CD4-positive, alpha-beta T cell treated with Interleukin-12 subunit alpha and Interleukin-12 subunit beta, for 1 hour (primary cell): ENCODE data around the gene PIAS1.
"Not testable (repeated sequence)": the region's sequence is repeated elsewhere in the genome, so short reads cannot be mapped to it uniquely, and the experiment has no call there.

Experiments
- DNase-seq: peaks from one replicate; pipeline ENCODE4 v3.0.0-alpha.2; 2020

The PIAS1 gene

DNA sequence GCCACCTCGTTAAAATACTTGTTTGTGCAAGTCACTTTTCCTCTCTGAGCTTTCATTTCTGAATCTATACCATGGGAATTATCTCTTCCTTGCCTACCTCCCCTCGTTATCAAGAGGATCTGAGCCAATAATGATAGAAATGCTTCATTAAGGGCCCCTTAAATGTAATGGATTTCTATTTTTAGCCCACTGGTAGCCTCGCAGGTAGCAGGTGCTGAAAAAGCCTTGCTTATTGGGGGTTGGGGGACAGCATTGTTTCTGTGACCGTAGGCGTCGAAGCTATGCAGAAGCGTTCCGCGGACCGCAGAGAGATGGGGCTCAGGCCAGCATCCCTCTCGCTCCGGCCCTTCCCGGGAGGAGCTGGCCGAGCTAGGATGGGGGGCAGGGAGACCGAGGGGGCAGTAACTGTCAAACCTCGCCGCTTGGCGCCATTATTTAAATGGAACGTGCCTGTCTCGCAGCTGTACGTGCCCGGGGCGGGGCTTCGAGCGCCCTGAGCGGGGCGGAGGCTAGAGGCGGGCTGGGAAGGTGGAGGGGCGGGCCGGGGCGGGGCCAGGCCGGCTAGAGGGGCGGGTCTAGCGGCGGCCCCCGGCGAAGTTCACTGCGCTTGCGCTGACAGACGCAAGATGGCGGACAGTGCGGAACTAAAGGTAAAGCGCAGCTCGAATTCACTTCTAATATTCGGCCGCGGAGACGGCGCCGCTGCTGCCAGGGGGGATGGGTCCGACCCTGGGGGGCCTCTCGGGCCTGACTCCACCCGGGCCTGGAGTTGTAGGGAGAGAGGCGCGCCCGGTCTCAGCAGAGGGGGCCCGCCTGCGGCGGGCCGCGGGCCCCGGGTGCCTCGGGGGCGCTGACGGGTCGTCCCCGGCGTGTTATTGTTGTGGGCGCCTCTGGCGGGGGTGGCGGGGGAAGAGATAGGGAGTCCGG, at the start of gene PIAS1:
TSS of gene PIAS1 (plus strand) at position 615 of the 927 bp plus-strand sequence. CDS start at position 627, 12 bp downstream.
- DNase-seq = peak; percentile 95

DNA sequence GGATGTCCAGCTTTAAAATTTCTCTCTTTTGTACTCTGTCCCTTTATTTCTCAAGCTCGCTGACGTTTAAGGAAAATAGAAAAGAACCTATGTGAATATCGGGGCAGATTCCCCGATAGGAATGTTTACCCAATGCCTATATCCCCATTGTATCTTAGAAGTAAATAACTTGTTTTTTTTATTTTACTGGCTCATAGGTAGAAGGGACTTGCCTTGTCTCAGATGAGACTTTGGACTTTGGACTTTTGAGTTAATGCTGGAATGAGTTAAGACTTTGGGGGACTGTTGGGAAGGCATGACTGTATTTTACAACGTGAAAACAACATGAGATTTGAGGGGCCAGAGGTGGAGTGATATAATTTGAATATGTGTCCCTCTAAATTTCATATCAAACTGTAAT, 46.5 kb upstream of the PIAS1 start:
- not testable (repeated sequence) for DNase-seq

DNA sequence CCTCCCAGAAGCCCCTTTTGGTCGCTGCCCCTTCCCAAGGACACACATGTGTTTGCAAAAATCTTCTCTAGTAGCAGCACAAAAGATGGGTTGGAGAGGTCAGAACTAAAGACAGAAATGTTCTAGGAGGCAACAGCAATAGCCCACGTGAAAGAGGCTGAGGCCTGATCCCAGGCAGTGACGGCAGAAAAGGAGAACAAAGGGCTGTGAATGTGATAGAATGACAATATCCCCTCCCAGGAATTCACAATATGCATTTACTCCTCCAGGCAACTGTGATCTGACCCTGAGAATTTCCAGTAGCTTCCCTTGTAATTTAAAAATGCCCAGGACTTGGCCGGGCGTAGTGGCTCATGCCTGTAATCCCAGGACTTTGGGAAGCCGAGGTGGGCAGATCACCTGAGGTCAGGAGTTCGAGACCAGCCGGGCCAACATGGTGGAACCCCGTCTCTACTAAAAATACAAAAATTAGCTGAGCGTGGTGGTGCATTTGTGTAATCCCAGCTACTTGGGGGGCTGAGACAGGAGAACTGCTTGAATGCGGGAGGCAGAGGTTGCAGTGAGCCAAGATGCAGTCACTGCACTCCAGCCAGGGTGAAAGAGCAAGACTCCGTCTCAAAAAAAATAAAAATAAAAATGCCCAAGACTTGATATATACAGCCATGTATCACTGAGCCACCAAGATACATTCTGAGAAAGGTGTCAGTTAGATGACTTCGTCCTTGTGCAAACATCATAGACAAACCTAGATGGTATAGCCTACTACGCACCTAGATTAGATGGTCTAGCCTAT, 43.6 kb upstream of the PIAS1 start:
- no peak for DNase-seq

DNA sequence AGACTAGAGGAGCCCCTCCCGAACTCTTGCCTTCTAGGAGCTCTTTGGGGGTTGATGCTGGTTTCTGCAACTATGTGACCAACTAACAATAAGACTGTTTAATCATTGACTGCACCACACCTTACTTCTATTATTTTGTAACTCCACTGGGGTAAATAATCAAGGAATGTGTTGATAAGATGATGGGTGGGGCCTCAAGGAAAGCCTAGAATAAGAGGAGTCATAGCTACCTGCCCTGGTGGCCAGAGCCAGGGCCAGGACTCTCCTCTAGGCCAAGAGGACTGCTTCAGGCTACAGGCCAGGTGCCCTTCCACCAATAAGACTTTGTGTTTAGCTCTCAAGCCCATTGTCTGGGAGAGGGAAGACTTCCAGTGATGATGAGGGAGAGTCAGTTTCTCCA, 41.2 kb upstream of the PIAS1 start:
- no peak for DNase-seq

DNA sequence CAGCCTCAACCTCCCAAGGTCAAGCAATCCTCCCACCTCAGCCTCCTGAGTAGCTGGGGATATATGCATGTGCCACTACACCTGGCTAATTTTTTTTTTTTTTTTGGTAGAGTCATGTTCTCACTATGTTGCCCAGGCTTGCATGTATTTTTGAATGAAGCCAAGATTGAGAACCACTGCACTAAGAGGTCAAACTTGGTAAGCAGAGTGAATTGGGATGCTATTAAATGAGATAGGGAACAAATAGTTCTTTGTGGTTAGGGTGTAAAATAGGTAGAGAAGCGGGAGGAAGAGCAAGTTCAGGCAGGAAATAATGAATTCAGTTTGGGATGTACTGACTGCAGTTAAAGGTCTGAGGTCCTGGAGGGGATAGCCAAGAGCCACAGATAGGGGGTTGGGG, 39.9 kb upstream of the PIAS1 start:
- DNase-seq = no peak

DNA sequence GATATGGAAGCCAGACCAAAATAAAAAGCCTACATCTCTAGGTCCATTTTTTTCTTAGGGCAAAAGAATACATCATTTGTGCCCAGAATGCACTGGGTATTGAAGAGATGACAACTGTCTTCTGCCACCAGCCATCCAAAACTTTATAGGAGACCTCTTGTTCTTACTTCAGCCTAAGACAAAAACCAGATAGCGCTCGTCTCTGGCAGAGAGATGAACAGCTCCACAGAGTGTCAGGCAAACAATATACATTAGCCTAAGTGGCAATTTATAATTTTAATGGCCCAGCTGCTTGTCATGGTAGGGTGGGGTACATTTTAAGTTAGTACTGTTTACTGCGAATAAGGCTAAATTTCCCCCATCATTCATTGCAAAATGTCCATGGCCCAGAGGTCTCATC, 38.9 kb upstream of the PIAS1 start:
- no peak for DNase-seq

DNA sequence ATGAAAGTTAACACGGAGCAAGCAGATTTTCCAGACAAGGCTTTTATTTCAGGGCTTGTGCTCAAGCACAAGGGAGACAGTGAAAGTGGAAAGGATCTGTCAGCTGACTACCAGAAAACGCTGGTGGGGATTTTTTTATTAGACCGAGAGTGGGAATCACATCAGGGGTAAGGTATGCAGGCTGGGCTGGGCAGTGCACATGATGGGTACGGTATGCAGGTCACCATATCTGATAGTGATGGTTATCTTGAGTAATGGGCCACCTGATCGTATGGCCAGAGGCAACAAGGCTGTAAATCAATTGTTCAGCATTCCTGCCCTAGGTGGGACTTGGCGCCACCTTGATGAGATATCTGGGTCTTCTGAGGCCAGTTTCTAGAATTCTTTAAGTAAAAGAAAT, 36.9 kb upstream of the PIAS1 start:
- DNase-seq = no peak

DNA sequence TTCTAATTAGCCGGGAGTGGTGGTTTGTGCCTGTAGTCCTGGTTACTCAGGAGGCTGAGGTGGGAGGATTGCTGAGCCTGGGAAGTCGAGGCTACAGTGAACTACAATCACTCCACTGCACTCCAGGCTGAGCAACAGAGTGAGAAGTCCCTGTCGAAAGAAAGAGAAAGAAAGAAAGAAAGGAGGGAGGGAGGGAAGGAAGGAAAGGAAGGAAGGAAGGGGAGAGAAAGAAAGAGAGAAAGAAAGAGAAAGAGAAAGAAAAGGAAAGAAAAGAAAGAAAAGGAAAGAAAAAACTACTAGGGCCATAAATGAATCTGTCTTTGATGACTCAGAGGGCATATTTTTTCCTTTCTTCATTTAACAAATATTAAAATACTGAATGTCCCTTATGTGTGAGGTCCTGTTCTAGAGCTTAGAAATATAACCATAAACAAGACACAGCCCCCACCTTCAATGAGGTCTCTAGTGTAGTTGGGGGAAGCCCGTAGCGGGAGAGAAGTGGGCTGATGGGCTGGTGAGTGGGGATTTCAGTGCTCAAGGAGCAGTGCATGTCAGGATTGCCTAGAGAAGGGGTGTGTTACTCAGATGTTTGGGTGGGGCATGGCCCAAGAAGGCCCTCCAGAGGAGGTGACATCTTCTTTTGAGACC, 35.2 kb upstream of the PIAS1 start:
- no peak for DNase-seq

DNA sequence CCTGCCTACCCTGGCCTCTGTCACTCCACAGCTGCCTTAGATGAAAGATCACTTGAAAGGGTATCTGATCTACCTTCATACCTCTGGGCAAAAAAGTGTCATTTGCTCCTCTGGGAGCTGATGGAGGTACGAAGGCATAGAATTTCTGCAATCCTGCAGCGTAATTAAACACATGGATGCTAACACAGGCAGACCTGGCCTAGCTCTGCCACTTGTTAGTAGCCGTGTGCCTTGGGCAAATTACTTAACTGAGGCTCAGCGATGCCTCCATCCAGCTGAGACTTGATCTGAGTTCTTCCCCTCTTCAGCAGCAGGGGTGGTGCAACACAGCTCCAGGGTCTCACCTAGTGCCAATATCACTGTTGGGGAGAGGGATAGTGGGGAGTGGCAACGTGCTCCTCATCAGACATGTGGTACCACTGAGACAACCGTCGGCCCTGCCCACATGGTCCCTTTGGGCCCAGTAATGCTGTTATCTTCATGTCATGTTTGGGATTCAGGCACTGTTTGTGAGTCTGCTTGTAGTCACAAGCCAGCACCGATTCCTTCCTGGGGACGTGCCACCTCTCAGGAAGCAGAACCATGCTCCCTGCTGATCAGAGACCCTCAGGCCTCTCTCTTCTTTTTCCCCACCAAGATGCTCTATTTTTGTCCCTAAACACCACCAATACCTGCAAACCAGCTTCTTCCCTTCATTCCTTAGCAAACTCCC, 34.1 kb upstream of the PIAS1 start:
- DNase-seq = no peak

DNA sequence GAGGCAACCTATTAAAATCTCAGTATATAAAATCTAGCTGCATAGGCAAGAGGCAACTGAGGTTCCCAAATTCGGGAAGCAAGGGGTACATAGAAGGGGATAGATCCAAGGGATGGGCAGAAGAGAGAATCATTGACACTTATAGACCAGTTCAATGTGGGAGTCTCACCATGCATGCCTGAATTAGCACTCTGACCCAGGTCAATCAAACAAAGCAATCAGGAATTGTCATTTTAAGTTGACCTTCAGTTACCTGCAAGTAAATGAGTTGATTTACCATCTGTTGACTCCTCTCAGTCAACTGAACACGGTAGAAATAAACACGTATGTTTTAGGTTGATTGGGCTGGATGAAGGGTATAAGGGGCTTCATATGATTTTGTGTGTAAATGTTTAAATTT, 33.4 kb upstream of the PIAS1 start:
- DNase-seq = no peak

DNA sequence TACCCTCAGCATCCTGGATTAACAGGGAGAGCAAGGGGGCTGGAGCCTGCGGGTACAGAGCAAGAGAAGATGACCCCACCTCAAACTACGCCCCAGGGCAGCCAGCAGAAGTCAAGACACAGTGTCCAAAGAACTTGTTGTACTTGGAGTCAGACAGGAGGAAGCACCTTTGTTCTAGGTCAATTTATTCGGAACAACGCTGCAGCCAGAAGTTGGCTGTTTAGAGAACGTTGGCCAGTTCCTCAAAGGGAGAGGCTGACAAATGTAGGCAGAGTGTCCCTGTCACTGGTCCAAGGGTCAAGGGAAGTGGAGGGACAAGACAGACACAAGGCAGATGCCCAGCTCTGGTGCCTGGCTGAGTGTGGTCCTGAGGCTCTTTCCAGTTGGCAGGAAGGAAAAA, 32.1 kb upstream of the PIAS1 start:
- no peak for DNase-seq

DNA sequence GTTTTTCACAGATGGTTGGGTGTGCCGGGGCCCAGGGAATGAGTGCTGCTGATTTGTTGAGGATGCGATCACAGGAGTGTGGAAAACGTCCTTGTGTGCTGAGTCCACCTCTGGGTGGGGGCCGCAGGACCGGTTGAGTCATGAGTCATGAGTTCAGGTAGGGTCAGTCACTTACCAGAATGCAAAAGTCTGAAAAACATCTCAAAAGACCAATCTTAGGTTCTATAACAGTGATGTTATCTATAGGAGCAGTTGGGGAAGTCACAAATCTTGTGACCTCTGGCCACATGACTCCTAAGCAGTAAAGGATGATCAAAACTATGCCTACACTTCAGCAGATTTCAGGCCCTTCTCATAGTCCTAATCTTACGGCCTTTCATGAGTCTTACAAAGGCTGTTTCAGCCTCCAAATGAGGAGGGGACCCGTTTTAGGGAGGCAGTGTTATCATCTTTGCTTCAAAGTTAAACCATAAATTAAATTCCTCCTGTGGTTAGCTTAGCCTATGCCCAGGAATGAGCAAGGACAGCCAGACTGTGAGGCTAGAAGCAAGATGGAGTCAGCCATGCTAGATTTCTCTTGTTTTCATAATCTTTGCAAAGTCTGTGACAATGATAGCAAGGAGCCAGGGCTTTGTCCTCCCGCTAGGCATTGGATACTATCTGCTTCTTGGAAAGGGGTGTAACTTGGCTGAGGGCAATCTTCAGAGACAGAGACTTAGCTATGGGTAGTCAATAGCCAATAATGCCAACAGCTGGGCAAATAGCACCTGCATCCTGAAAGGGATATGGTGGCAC, 30.6 kb upstream of the PIAS1 start:
- DNase-seq = no peak

DNA sequence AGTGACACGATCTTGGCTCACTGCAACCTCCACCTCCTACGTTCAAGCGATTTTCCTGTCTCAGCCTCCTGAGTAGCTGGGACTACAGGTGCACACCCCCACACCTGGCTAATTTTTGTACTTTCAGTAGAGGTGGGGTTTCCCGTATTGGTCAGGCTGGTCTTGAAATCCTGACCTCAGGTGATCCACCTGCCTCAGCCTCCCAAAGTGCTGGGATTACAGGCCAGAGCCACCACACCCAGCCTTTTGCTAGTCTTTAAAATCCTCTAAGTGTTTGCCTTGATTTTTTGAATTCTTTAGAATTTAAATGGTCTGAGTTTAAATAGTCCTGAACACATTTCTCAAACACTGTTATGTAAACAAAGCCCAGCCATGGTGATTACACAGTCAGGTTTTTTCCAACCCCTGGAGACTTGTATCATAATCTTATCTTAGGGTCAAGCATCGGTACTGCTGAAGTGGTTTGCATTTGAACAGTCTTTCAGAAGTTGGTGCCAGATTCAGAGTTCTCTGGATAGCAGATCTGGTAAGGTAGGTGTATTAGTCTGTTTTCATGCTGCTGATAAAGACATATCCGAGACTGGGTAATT, 28.2 kb upstream of the PIAS1 start:
- DNase-seq = no peak

DNA sequence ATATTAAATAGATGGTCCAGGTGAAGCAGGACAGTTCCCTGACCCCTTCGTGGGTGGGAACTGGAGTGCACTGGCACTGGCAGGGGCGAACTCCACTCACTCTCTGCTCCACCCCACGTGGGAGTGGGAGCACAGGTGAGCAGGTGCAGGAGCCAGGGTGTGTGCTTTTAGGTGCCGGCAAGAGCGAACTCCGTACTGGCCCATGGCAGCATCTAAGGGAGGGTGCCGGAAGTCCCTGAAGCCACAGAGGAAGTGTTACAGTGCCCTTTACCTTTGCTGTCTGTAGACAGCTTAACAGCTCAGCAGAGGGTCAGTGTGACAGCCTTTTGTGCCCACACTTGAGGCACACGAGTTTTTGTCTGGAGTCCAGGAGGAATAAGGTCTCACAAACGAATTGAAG, 26.7 kb upstream of the PIAS1 start:
- no peak for DNase-seq

DNA sequence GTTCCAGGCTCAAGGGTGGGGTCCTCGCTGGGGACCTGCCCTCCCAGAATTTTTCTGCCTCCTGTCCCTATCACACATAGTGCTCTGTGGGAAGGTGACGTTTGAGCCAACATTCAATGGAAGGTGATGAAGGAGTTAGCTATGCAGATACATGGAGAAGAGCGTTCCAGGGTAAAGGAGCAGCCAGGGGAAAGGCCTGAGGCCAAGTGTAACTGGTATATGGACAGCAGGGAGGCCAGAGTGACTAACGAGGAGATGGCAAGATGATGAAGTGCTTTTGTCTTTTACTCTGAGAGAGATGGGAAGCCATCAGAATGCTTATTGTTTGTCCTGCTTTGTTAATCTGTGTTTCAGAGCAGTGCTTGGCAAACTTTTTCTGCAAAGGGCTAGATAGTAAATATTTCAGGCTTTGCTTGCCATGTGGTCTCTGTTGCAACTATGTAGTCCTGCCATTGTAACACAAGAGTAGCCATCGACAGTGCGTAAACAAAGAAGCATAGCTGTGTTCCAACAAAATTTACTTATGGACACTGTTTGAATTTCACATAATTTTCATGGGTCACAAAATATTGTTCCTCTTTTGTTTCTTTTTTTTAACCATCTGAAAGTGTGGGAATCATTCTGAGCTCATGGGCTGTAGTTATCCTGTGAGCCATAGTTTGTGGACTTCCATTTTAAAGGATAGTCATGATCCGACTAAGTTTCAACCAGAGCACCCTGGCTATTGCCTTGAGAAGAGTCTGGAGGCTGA, 25.8 kb upstream of the PIAS1 start:
- no peak for DNase-seq

DNA sequence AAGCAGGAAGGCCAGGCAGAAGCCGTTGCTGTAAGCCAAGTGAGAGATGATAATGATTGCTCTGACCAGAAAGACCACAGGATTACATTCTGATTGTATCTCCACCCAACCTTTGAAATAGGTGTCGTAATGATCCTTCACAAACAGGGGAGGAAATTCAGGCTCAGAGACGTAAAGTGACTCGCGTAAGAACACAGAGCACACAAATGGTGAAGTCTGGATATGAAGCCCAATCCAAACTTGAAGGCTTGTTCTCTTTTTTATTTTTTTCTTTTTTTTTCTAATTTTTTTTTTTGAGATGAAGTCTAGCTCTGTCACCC, 25.3 kb upstream of the PIAS1 start:
- DNase-seq = no peak

DNA sequence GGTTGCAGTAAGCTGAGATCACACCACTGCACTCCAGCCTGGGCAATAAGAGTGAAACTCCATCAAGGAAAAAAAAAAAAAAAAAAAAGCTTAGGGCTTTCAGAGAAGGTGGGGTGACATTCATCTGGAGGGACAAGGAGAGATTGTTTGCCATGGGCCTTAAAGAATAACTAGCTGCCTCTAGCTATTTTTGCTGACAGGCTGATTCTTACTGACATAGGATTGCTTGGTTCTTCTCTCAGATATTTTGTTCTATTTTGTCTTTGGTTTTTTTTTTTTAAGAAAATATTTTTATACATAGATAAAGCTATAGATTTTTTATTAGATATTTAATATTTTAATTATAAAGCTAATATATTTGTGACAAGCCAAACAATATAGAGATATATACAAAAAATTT, 24.2 kb upstream of the PIAS1 start:
- DNase-seq = no peak

DNA sequence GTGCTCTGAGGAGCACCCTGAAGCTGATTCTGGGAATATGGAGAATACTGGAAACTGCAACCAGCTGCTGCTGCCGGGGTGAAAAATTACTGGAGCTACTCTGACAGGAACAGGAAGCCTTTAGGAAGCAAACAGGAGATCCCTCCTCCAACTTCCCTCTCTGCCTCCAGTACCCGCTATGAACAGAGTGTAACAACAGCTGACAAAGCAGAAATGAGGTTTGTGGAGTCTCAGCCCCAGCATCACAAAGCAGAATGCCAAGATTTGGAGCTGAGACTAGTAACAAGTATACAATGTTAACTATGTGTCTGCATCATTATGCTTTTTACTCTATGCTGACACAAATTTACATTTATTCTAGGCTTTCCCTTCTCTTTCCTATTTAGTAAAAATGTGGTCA, 22.7 kb upstream of the PIAS1 start:
- no peak for DNase-seq

DNA sequence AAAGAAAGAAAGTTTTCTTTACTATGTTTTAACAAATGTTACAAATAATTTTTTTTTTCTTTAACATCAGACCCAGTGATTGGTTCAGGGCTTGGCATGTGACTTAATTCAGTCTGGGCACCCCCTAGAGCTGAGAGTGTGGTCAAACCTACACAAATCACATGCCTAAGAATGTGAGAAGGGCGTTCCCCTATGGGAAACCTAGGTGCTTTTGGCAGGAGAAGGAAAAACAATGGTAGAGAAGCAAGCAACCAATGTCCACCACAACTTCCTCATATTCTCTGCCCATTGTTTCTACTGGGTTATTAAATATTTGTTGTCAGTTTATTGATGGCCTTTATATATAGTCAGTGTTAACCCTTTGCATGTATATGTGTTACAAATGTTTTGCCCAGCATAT, 21.4 kb upstream of the PIAS1 start:
- DNase-seq = no peak

DNA sequence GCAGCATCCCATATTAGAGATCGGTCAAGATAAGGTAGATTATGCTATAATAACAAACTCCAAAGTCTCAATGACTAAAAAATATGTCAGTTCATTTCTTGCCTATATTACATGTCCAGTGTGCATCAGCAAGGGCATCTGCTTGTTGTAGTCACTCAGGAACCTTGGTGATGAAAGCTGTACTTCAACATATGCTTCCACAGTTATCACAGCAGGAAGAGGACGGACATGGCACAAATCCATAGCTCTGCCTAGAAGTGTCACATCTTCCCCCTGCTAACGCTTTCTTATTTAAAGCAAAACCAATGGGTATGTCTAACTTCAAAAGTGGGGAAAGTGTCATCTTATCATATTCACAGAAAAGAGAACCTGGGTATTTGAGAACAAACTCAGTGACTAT, 20.0 kb upstream of the PIAS1 start:
- no peak for DNase-seq

DNA sequence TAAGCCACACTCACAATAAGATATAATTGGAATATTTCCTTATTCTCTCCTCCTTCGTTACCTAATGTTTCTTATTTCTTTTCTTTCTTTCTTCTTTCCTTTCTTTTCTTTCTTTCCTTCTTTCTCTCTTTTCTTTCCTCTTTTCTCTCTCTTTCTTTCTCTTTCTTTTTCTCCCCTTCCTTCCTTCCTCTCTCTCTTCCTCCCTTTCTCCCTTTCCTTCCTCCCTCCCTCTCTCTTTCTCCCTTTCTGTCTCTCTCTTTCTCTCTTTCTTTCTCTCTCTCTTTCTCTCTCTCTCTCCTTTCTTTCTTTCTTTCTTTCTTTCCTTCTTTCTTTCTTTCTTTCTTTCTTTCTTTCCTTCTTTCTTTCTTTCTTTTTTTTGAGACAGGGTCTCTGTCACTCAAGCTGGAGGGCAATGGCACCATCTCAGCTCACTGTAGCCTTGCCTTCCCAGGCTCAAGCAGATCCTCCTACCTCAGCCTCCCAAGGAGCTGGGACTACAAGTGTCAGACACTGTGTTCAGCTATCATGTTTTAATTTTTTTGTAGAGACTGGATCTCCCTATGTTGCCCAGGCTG, 19.3 kb upstream of the PIAS1 start:
- DNase-seq = no peak
